ENCODE results near the gene CDS2. TPM values are rescaled to one million over a fixed set of nuclear protein-coding genes. Genes with fewer than 3 reads are reported as not detected.
A peak's percentile ranks its signal among the peaks of the same experiment; 100 is the strongest.

CDS2 gene
- total and polyA plus RNA-seq, 2 of the 13 experiments (the other 11 are each of a cell fraction or from before 2014, with no cell fraction given), result 81.3 to 153 TPM

DNA sequence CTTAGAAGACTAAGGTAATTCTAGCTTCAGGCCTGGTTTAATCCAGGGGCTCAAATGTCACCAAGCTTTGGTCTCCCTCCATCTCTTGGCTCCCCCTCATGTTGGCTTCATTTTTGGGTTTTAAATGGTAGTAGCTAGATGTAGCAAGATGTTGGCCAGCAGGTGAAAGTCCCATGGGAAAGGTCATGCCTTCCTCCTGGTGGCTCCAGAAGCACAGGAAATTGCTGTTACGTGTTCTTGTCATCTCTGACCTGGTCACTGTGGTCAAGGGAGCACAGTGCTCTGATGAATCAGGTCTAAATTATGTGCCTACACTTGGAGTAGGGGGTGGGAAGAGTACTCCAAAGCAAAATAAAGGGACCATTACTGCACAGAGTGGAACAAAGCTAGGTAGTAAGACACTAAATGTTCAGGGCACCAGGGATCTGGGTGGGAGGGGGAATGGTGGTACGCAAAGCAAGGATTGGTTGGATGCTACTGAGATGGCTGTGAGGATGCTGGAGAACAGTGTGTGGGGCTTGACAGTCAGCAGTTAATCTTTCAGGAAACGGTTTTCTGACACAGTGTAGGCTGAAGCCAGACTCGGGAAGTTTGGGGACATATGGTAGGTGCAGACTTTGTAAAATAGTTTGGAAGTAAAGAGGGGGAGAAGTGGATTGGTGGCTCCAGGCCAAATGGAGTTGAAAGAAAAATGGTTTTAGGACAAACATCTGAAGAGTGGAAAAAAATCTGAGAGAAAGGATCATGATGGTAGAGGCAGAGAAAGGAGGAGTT is 30.1 kb downstream of the CDS2 start (continued):
- peak; percentile 87 for TF ChIP-seq NR2F6 (IDR thresholded peaks at IDR 0.05)
- peak; percentile 96 for TF ChIP-seq NR2F6 (CRISPR knock-in tag; IDR thresholded peaks at IDR 0.05)
- TF ChIP-seq ZNF644 (CRISPR knock-in tag; IDR thresholded peaks at IDR 0.05; ENCODE audit: low read depth), result peak; percentile 89
- TF ChIP-seq, protein P1, sequence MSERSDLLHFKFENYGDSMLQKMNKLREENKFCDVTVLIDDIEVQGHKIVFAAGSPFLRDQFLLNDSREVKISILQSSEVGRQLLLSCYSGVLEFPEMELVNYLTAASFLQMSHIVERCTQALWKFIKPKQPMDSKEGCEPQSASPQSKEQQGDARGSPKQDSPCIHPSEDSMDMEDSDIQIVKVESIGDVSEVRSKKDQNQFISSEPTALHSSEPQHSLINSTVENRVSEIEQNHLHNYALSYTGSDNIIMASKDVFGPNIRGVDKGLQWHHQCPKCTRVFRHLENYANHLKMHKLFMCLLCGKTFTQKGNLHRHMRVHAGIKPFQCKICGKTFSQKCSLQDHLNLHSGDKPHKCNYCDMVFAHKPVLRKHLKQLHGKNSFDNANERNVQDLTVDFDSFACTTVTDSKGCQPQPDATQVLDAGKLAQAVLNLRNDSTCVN (CRISPR knock-in tag; IDR thresholded peaks at IDR 0.05; ENCODE audit: borderline replicate concordance), result peak; percentile 82; the same call in 1 of the 2 replicates
- peak; percentile 40; the same call in 1 of the 3 replicates for TF ChIP-seq MXI1 (IDR thresholded peaks at IDR 0.05; ENCODE audit: borderline replicate concordance, low read depth, low read length)
- peak; percentile 84 for TF ChIP-seq JUND (CRISPR knock-in tag; IDR thresholded peaks at IDR 0.05)
- no peak for TF ChIP-seq ZNF124 (CRISPR knock-in tag; IDR thresholded peaks at IDR 0.05)
- TF ChIP-seq ZBTB38 (CRISPR knock-in tag; IDR thresholded peaks at IDR 0.05), result peak; percentile 70
- peak; percentile 99 for TF ChIP-seq RARA (CRISPR knock-in tag; IDR thresholded peaks at IDR 0.05)
- TF ChIP-seq LCORL (IDR thresholded peaks at IDR 0.05), result 0 out of 2 replicates have a peak, but pooled peaks have one; percentile 25
- no peak for TF ChIP-seq LCORL (CRISPR knock-in tag; IDR thresholded peaks at IDR 0.05)
- TF ChIP-seq SMYD3 (CRISPR knock-in tag; IDR thresholded peaks at IDR 0.05), result no peak
- no peak for TF ChIP-seq ZNF256 (CRISPR knock-in tag; conservative IDR thresholded peaks at IDR 0.05)
- peak; percentile 39; the same call in 1 of the 2 replicates for TF ChIP-seq KAT8 (CRISPR knock-in tag; IDR thresholded peaks at IDR 0.05)
- TF ChIP-seq THAP9 (CRISPR knock-in tag; IDR thresholded peaks at IDR 0.05; ENCODE audit: borderline replicate concordance), result no peak
- no peak for TF ChIP-seq CBX1 (IDR thresholded peaks at IDR 0.05; ENCODE audit: low read depth)
- TF ChIP-seq SRY (CRISPR knock-in tag; IDR thresholded peaks at IDR 0.05), result no peak
- no peak for TF ChIP-seq ZNF572 (CRISPR knock-in tag; IDR thresholded peaks at IDR 0.05)
- TF ChIP-seq, protein P2, sequence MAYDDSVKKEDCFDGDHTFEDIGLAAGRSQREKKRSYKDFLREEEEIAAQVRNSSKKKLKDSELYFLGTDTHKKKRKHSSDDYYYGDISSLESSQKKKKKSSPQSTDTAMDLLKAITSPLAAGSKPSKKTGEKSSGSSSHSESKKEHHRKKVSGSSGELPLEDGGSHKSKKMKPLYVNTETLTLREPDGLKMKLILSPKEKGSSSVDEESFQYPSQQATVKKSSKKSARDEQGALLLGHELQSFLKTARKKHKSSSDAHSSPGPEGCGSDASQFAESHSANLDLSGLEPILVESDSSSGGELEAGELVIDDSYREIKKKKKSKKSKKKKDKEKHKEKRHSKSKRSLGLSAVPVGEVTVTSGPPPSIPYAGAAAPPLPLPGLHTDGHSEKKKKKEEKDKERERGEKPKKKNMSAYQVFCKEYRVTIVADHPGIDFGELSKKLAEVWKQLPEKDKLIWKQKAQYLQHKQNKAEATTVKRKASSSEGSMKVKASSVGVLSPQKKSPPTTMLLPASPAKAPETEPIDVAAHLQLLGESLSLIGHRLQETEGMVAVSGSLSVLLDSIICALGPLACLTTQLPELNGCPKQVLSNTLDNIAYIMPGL (CRISPR knock-in tag; IDR thresholded peaks at IDR 0.05; ENCODE audit: borderline replicate concordance in 1 of 2, low read depth in 1 of 2), result peak; percentile 34 to 35; a peak in 2 of 4 replicates
- TF ChIP-seq MIER3 (CRISPR knock-in tag; IDR thresholded peaks at IDR 0.05; ENCODE audit: borderline replicate concordance), result peak; percentile 56; the same call in 1 of the 2 replicates
- TF ChIP-seq ZMYM4 (CRISPR knock-in tag; IDR thresholded peaks at IDR 0.05), result peak; percentile 59; the same call in 1 of the 2 replicates
- TF ChIP-seq ARID5B (CRISPR knock-in tag; IDR thresholded peaks at IDR 0.05), result peak; percentile 84

Measured in HepG2 (cell line).